Bronchial epithelial cell (primary cell): ENCODE data around the gene AHDC1. TPM values are rescaled to one million over a fixed set of nuclear protein-coding genes. Genes with fewer than 3 reads are reported as not detected.

Source experiments
- DNase-seq: peaks from one replicate; pipeline ENCODE4 v3.0.0-alpha.2; 2010; ENCODE audit warnings: low read depth
- FAIRE-seq: peaks from 2 replicates; lab custom pipeline; 2011; peaks lifted over from hg19 to GRCh38; lab: Jason Lieb, UNC
- H3K27me3 ChIP-seq: 2 replicates; pipeline ENCODE4 v1.5.1; 2011; ENCODE audit warnings: low read length; ENCODE audit not compliant: control insufficient read depth, insufficient read depth
- H3K36me3 ChIP-seq: 2 replicates; pipeline ENCODE4 v1.5.1; 2011; ENCODE audit warnings: low read length; ENCODE audit not compliant: control insufficient read depth, insufficient read depth
- H3K4me3 ChIP-seq: 2 replicates; pipeline ENCODE4 v1.5.1; 2011; ENCODE audit warnings: mild to moderate bottlenecking, low read depth, low read length, control low read depth
- total RNA-seq: library from RNA; depleted of rRNA; stranded (reverse); fragments of >200 nt; gene quantifications from 2 replicates; pipeline ENCODE4 v1.2.1, GENCODE V29; 2014
- TF ChIP-seq, protein P1 (sequence below): IDR thresholded peaks from 2 replicates; pipeline ENCODE4 v1.5.1; 2011; ENCODE audit warnings: mild to moderate bottlenecking, moderate library complexity, low read length, control low read depth, inconsistent platforms; ENCODE audit not compliant: insufficient read depth, severe bottlenecking

The AHDC1 gene
- total RNA-seq, 1 donor from 2014 or later, result 5.0 TPM

DNA sequence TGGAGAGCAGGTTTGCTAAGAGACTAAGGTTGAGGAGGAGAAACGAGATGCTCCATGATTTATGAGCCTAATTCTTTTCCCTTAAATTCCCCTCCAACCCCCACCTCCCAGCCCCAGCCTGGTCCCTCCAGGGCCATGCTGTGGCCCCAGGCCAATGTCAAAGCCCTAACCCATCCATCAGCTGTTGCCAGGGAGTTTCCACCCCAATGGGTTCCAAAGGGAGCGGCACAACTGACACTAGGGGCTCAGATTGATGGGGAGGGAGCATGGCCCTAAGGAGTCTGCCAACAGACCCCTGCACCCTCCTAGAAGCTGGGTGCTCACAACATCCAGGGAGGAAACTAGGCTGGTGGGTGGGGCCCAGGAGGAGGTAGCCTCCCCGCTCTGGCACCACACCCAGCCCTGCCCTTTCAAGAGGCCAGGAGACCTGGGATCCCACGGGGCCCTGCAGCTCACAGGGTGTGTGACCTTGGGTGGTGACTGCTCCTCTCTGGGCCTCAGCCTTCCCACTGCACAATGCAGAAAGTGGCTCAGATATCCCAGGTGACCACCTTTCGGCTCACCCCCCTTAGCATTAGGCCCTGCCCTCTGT is 12.9 kb downstream of the AHDC1 start:
- DNase-seq, result no peak
- no peak for FAIRE-seq
- Histone ChIP-seq H3K36me3 (peaks cover 24% of the 10 kb centered on the region), H3K27me3 (no peaks in the 10 kb centered on the region), H3K4me3 (no peak overlapping the region)
- TF ChIP-seq, protein P1, sequence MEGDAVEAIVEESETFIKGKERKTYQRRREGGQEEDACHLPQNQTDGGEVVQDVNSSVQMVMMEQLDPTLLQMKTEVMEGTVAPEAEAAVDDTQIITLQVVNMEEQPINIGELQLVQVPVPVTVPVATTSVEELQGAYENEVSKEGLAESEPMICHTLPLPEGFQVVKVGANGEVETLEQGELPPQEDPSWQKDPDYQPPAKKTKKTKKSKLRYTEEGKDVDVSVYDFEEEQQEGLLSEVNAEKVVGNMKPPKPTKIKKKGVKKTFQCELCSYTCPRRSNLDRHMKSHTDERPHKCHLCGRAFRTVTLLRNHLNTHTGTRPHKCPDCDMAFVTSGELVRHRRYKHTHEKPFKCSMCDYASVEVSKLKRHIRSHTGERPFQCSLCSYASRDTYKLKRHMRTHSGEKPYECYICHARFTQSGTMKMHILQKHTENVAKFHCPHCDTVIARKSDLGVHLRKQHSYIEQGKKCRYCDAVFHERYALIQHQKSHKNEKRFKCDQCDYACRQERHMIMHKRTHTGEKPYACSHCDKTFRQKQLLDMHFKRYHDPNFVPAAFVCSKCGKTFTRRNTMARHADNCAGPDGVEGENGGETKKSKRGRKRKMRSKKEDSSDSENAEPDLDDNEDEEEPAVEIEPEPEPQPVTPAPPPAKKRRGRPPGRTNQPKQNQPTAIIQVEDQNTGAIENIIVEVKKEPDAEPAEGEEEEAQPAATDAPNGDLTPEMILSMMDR, result no peak

DNA sequence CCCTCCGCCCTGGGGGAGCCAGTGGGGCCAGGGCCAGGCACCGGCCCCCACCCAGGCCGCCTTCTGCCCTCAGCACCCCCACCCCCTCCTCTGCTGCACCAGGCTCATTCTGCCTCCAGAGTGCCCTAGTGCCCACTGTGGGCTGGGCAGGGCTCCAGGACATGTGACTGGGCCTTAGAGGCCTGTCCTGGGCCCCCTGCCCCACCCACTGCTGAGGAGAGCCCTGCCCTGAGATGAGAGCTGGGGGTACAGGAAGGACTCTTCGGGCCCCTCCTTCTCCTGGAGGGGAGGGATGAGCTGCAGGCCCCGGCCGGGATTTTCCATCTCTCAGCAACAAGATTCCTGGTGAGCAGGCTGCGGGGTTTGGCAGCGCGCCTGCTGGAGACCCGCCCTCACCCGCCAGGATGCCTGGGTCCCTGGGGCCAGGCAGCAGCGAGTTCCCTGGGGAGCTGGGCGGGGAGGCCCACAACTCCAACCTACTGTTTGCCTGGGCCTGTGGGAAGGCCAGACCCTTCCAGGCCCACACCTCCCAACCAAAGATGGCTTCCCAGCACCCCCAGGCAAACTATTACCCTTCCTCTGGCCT is 14.0 kb downstream of the AHDC1 start:
- H3K36me3 ChIP-seq, result peaks cover 24% of the 10 kb centered on the region
- DNase-seq (no peak), FAIRE-seq (no peak)

DNA sequence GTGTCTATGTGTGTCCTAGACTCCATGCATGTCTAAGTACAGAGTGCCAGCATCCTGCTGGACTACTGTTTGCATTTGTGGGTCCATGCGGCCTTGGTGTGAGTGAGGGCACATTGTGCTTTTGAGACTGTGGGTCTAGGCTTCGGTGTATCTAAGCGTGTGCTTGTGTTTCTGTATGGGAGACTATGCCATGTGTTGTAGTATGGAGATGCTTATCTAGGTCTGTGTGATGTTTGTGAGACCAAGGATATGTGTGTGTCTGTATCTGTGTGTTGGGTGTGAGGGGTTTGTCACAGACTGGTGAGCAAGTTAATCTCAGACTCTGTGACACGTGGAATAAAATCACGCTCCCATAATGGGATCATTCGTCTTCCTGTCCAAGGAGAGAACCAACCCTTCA is 14.5 kb downstream of the AHDC1 start:
- no peak for FAIRE-seq
- Histone ChIP-seq H3K27me3 (no peaks in the 10 kb centered on the region), H3K36me3 (peaks cover 24% of the 10 kb centered on the region), H3K4me3 (no peak overlapping the region)
- DNase-seq, result no peak
- TF ChIP-seq, protein P1, result no peak

More for the DNA sequence above, 14.0 kb downstream of the AHDC1 start:
- H3K27me3 ChIP-seq, result no peaks in the 10 kb centered on the region
- TF ChIP-seq, protein P1, result no peak
- no peak overlapping the region for H3K4me3 ChIP-seq

DNA sequence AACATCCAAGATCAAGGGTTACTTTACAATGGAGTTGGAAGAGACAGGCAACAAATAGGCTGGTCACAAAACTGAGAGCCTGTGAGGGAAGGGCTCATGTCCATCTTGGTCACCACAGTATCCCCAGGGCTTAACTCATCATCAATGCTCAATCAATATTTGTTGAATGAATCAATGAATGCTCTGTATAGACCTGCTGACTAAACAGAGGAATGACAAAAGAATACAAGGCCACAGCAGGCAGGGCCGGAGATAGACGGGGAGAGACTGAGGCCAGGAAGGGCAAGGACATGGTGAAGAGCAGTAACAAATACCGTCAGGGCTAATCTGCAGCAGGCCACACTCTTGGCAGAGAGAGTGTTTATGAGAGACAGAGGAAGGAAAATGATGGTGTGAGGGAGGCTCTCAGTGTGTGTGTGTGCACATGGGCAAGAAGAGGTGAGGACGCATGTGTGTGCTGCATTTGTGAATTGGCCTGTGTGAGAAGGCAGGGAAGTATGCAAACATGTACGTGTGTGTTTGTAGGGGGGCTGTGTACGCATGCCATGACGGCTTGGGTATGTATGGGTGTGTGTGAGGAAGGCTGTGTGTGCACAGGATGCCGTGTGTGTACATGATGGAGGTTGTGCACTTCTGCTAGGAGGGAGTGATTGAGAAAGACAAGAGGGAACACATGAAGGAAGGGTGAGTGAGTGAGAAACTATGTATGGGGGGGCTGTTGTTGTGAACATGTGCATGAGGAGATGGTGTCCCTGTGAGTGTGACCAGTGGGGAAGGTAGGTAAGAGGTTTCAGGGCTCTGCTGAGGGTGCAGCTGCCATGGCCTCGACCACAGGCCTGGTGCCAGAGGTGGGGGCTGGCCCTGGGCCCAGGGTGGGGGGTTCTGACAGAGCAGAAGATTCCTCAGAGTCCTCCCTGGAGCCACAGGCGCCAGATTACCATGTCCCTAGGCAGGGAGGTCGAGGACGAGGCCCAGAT is 15.4 kb downstream of the AHDC1 start:
- FAIRE-seq (peak; percentile 96), DNase-seq (no peak)
- TF ChIP-seq, protein P1, result no peak
- Histone ChIP-seq H3K27me3 (no peaks in the 10 kb centered on the region), H3K4me3 (no peak overlapping the region), H3K36me3 (peaks cover 23% of the 10 kb centered on the region)

DNA sequence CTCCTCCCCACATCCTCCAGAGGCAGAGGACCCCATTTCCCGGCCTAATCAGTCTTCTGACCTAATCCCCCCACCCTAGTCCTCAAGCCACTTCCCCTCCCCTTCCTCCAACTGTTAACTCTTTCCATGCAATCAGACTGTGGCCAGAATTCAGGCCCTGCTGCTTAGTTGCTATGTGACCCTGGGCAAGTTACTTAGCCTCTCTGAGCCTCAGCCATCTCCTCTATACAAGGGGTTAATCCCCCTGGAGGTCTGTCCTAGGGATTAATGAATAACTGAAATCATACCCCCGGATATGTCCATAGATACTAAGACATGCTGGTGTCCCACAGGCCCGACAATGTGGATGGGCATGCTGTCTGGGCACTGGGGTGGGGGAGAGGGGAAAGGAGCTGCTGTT is 18.3 kb downstream of the AHDC1 start:
- no peak for DNase-seq
- no peak for FAIRE-seq
- Histone ChIP-seq H3K4me3 (no peak overlapping the region), H3K27me3 (no peaks in the 10 kb centered on the region), H3K36me3 (peaks cover 25% of the 10 kb centered on the region)
- TF ChIP-seq, protein P1, result no peak
